GM12878 (cell line): ENCODE data around the gene GUCA2B. TPM values are rescaled to one million over a fixed set of nuclear protein-coding genes. Genes with fewer than 3 reads are reported as not detected.

Source experiments
- ATAC-seq: fragments of 200-7000 bp; cut with Tn5 transposase; 3 replicates; pipeline ENCODE4 v1.9.1; 2020; ENCODE audit warnings: mild to moderate bottlenecking, moderate library complexity
- BruUV-seq: library from RNA; stranded (reverse); fragments of 400-500 nt; replicated peaks from 2 replicates; lab custom pipeline; 2021; lab: Mats Ljungman, UMichigan
- CTCF ChIA-PET: fragments of 300-600 bp; sonication (Branson Sonifier 250); formaldehyde crosslinking; extraction: SDS; loops from one replicate; lab custom pipeline; 2021; ENCODE audit warnings: inconsistent platforms; lab: Yijun Ruan, JAX
- POLR2A ChIA-PET: fragments of 350-600 bp; formaldehyde crosslinking; extraction: SDS; loops from one replicate; lab custom pipeline; 2021; ENCODE audit warnings: inconsistent platforms; lab: Charles Lee
- RAD21 ChIA-PET: fragments of 300-600 bp; sonication (Branson Sonifier 250); formaldehyde crosslinking; loops from one replicate; lab custom pipeline; 2023; ENCODE audit warnings: antibody characterized with exemption; ENCODE audit not compliant: unreplicated experiment; lab: Charles Lee
- SMC1A ChIA-PET: fragments of 300-600 bp; sonication (Branson Sonifier 250); formaldehyde crosslinking; loops from one replicate; lab custom pipeline; 2023; ENCODE audit not compliant: unreplicated experiment, uncharacterized antibody; lab: Charles Lee
- DNase-seq: peaks from one replicate; pipeline ENCODE4 v3.0.0-alpha.2; 2011; ENCODE audit warnings: low read depth, low spot score
- FAIRE-seq: peaks from 3 replicates; lab custom pipeline; 2011; peaks lifted over from hg19 to GRCh38; lab: Jason Lieb, UNC
- H2AFZ ChIP-seq: 2 replicates; pipeline ENCODE4 v1.6.0; 2011; ENCODE audit warnings: low read depth, low read length, control low read depth; ENCODE audit not compliant: control insufficient read depth
- H3K27ac ChIP-seq: 2 replicates; pipeline ENCODE4 v1.5.1; 2011; ENCODE audit warnings: control low read depth; ENCODE audit not compliant: control insufficient read depth, insufficient read depth
- H3K27me3 ChIP-seq, 2 experiments: replicated peaks in 1 of 2; 2 replicates each; pipeline versions ENCODE4 v1.6.0 to v1.6.1; 2011; ENCODE audit warnings: low read length in 1 of 2; ENCODE audit not compliant: control insufficient read depth in 2 of 2, insufficient read depth in 2 of 2
- H3K36me3 ChIP-seq, 2 experiments: 2 replicates each; pipeline ENCODE4 v1.5.1; 2011; ENCODE audit warnings: low read length in 1 of 2; ENCODE audit not compliant: control insufficient read depth in 2 of 2, insufficient read depth in 2 of 2
- H3K4me1 ChIP-seq: 2 replicates; pipeline ENCODE4 v1.6.1; 2011; ENCODE audit warnings: mild to moderate bottlenecking, low read length, moderate library complexity, mixed read lengths; ENCODE audit not compliant: control insufficient read depth, insufficient read depth
- H3K4me2 ChIP-seq: 2 replicates; pipeline ENCODE4 v1.6.0; 2011; ENCODE audit warnings: control low read depth; ENCODE audit not compliant: control insufficient read depth, insufficient read depth
- H3K4me3 ChIP-seq: fragments of 200-600 bp; sonication (generic); 2 replicates; pipeline ENCODE4 v1.5.1; 2016
- H3K79me2 ChIP-seq: 2 replicates; pipeline ENCODE4 v1.6.0; 2011; ENCODE audit warnings: low read length; ENCODE audit not compliant: control insufficient read depth, insufficient read depth
- H3K9ac ChIP-seq: 2 replicates; pipeline ENCODE4 v1.8.0; 2011; ENCODE audit warnings: low read length, control low read depth, mixed read lengths; ENCODE audit not compliant: control insufficient read depth, insufficient read depth
- H3K9me3 ChIP-seq: replicated peaks from 3 replicates; pipeline ENCODE4 v1.5.1; 2011; ENCODE audit warnings: mild to moderate bottlenecking, low read length; ENCODE audit not compliant: control insufficient read depth, insufficient read depth
- H4K20me1 ChIP-seq: 2 replicates; pipeline ENCODE4 v1.6.0; 2011; ENCODE audit not compliant: control insufficient read depth, insufficient read depth
- CREM ChIP-seq: IDR thresholded peaks from 2 replicates; pipeline ENCODE4 v1.6.1; 2014; ENCODE audit warnings: antibody characterized with exemption, low read depth
- DPF2 ChIP-seq: fragments of 450-650 bp; IDR thresholded peaks from 2 replicates; pipeline ENCODE4 v1.6.1; 2017; ENCODE audit warnings: mild to moderate bottlenecking
- NFIC ChIP-seq: IDR thresholded peaks from 2 replicates; pipeline ENCODE4 v1.6.1; 2012; ENCODE audit warnings: low read depth, mild to moderate bottlenecking, inconsistent platforms, low read length, moderate library complexity
- POLR2AphosphoS5 ChIP-seq: IDR thresholded peaks from 2 replicates; pipeline ENCODE4 v1.6.1; 2011; ENCODE audit warnings: mild to moderate bottlenecking, low read length, inconsistent platforms
- SMARCA5 ChIP-seq: fragments of 450-650 bp; IDR thresholded peaks from 2 replicates; pipeline ENCODE4 v1.6.1; 2017; ENCODE audit warnings: mild to moderate bottlenecking
- YBX1 ChIP-seq: fragments of 450-650 bp; IDR thresholded peaks from 2 replicates; pipeline ENCODE4 v1.6.1; 2016; ENCODE audit warnings: antibody characterized with exemption
- WGBS: methylation state at CpG from one replicate; pipeline ENCODE4 v1.1.6; 2016; ENCODE audit warnings: low lambda C conversion rate; ENCODE audit not compliant: insufficient replicate concordance, insufficient coverage; ENCODE audit errors: missing lambda C conversion rate; 5-methylcytosine and 5-hydroxymethylcytosine counted together
- in situ Hi-C: fragments of 300-500 bp; cut with MboI; formaldehyde crosslinking; loops from 9 replicates; pipeline ENCODE4 v1.14.3; 2018; ENCODE audit warnings: mixed read lengths
- intact Hi-C: fragments of 100-400 bp; cut with micrococcal nuclease; formaldehyde crosslinking; loops from one replicate; pipeline ENCODE4 v1.14.2; 2022; ENCODE audit not compliant: unreplicated experiment
- polyA plus RNA-seq, 11 experiments: library from polyadenylated mRNA; depleted of rRNA in 4 of 11; unstranded in 6 of 11; stranded (reverse) in 5 of 11; fragments of >200 nt; fragmentation: Nextera tagmentation in 4 of 11; fragmentation: Illumina TruSeq in 1 of 11; extraction: Ambion mirVana in 4 of 11; extraction: Trizol in 1 of 11; gene quantifications; 1 replicate in 1 of 11; 2 replicates in 10 of 11; pipeline versions ENCODE4 v1.2.1 to v1.2.3, GENCODE V29; 2011 to 2016; ENCODE audit warnings: inconsistent platforms in 2 of 11, missing spikeins in 2 of 11, low read depth in 1 of 11
- total RNA-seq, 4 experiments: library from RNA; depleted of rRNA in 3 of 4; stranded (reverse); fragments of >200 nt in 3 of 4; fragmentation: Illumina TruSeq in 1 of 4; extraction: Trizol in 1 of 4; gene quantifications; 2 replicates each; pipeline versions ENCODE4 v1.2.1 to v1.2.3, GENCODE V29; 2013 to 2021

Gene GUCA2B
- total and polyA plus RNA-seq, 10 of the 15 experiments (the other 5 are each of a cell fraction or from before 2014, with no cell fraction given): not detected

DNA sequence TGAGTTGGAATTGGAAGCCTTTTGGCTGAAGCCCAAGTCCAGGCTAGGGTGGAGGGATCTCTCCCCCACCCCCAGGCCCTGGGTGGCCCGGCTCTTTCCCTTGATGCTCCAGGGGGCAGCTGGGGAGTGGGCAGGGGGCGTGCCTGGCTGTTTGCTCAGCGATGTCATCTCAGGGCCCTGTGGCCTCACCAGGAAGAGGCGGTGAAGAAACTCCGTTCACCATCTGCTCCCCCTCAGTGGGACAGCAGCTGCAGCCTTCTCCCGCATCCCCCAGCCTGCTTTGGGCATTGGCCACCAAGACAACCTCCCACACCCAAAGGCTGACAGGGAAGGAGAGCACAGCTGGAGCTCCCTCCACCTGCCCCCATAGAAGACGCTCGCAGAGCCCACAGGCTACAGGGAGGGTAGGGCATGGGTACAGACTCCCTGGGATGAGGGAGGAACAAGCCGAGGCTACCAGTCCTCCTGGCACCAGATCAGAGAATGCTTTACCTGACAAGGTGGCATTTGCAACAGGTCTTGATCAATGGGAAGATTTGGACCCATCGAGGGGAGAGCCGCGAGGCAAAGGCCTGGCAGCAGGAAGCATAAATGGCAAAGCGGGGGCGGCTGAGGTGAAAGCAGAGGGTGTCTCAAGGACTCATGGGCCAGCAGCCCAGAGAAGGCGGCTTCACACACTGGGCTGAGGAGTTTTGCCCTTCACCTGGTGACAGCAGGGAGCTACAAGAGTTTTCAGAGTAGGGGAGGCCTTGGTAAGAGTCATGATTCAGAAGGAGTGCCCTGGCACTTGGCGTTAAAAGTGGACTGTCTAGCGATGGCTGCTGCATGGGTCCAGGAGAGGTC lies 17.8 kb downstream of the GUCA2B start (continued):
- TF ChIP-seq CREM: no peak
- no peak for TF ChIP-seq YBX1
- no peak for TF ChIP-seq DPF2

GRCh38 chr1:42171679-42172266 lies 18.6 kb downstream of the GUCA2B start:
- SMC1A ChIA-PET: interaction anchor here (1.1 to 2.8 kb wide), 5 partner anchors 9 to 597 kb away, joined by 3 to 10 read pairs (median 4); no protein-coding TSS in a partner anchor
- in situ Hi-C loops (loop anchor here (10.0 kb wide), 1 partner anchor 597 kb away; no protein-coding TSS in a partner anchor), intact Hi-C loops (loop anchor here (2.0 to 10.0 kb wide), 2 partner anchors 25 to 293 kb away; partner anchors contain the start of gene CCDC30)
- Histone ChIP-seq H3K36me3 (no peaks in the 10 kb centered on the region; a peak in 1 of 4 replicates), H3K4me1 (no peaks in the 10 kb centered on the region), H2AFZ (no peak overlapping the region), H3K27ac (no peak overlapping the region), H3K4me3 (no peak overlapping the region), H3K9ac (no peak overlapping the region), H3K27me3 (no peaks in the 10 kb centered on the region), H3K79me2 (no peaks in the 10 kb centered on the region), H3K4me2 (no peak overlapping the region), H4K20me1 (no peaks in the 10 kb centered on the region), H3K9me3 (no peaks in the 10 kb centered on the region)
- TF ChIP-seq POLR2AphosphoS5 (peak; percentile 23; the same call in 1 of the 2 replicates), NFIC (no peak), SMARCA5 (no peak), CREM (no peak)
- POLR2A ChIA-PET: no interaction called here
- 60% methylated on average over 6 of the region's 6 CpGs for WGBS
- FAIRE-seq (no peak), ATAC-seq (no peak), DNase-seq (no peak)
- CTCF ChIA-PET: interaction anchor here (0.7 to 3.7 kb wide), 8 partner anchors 9 to 360 kb away, joined by 3 to 39 read pairs (median 6); partner anchors contain the start of gene GUCA2A
- RAD21 ChIA-PET: interaction anchor here (2.6 to 3.0 kb wide), 2 partner anchors 360 to 597 kb away, joined by 15 to 28 read pairs; no protein-coding TSS in a partner anchor
- no TSS peak for BruUV-seq
